Measurements from ENCODE around the gene CLEC16A.

The CLEC16A gene

GRCh38 chr16:11229432-11229831, 285.1 kb downstream of the CLEC16A start:
- no peak for DNase-seq (ENCODE audit: low spot score)

- no peak for DNase-seq (ENCODE audit: low spot score)
Measured at GRCh38 chr16:11229906-11230305, 285.5 kb downstream of the CLEC16A start.

- no peak for DNase-seq (ENCODE audit: low spot score)
Measured at GRCh38 chr16:11231367-11231970, 287.1 kb downstream of the CLEC16A start.
